Activated CD4-positive, CD25-positive, alpha-beta regulatory T cell (primary cell): ENCODE measurements around the gene ZNF324.
"Not testable (repeated sequence)": the region's sequence is repeated elsewhere in the genome, so short reads cannot be mapped to it uniquely, and the experiment has no call there.

Source experiments
- DNase-seq, 4 experiments: peaks; one replicate each; lab custom pipeline; 2025; lab: John Stamatoyannopoulos, UW

Gene ZNF324

DNA sequence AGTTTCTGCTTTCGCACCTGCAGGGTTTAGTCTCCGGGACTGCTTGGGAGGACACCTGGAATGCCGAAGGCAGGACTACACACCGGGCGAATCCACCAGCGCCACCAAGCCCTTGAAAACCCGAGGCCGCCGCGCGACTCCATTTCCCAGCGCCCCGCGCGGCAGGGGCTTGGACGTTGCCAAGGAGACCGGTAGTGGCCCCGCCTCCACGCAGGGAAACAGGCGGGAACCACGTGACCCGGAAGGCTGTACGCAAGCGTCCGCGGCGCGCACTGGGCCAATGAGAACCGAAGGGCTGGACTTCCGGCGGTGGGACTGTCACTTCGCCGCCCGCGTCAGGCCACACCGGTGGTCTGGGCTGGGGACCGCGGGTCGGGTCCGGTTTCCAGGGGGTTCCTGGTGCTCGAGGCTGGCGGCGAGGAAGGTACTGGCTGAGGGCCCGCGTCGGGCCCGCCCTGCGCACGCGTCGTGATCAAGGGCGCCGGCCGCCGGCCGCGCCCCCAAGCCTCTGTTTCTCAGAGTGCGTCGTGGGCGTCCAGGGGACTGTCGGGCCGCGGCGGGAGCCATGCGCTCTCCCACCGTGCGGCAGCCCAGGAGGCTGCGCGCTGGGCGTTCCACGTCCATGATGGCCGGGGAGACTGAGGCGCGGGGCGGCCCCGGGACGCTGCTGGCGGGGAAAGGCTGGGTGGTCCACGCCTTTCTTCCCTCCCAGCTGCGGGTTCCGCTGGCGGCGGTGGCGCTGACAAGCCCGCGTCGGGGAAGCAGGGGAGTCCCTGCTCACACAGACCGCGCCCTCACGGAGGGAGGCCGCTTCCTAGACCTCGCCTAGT is at the start of gene ZNF324:
Gene ZNF324 (plus strand): TSS at position 321 of the 830 bp plus-strand sequence. CDS start 2,106 bp downstream, outside the sequence.
- peak; percentile 92 to 96 (median 93) for DNase-seq

DNA sequence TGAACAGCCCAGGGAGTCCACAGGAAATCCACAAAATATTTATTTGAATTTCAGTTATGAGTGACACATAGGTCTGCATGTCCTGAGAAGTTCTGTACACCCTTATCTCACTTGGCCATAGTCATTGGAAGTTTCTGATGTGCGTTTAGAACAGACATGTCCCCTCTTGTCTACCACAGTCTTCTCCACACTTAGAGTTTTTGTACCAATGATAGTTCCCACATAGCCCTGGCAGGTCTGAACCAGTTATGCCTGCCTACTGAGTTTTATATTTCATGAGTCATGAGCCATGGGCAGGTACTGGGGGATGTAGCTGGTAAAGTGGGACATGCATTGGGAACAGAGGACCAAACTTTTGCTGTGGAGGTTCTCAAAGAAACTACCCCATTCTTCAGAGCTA is 38.3 kb upstream of the ZNF324 start:
- no peak for DNase-seq

DNA sequence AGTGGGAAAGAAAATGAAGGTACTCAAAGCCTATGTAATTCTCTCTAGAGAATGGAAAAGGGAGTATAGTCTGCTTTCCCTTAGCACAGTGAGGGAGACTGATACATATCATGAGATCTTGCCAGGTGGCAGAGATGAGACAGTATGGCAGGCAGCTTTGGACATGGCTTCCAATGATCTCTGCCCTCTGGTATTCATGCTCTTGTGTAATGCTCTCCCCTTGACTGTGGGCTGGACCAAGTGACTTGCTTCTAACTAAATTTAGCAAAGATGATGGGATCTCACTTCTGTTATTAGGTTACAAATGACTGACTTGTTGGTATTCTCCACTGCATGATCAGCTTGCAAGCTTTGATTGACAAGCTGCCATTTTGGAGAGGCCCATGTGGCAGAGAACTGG is 37.1 kb upstream of the ZNF324 start:
- no peak for DNase-seq

DNA sequence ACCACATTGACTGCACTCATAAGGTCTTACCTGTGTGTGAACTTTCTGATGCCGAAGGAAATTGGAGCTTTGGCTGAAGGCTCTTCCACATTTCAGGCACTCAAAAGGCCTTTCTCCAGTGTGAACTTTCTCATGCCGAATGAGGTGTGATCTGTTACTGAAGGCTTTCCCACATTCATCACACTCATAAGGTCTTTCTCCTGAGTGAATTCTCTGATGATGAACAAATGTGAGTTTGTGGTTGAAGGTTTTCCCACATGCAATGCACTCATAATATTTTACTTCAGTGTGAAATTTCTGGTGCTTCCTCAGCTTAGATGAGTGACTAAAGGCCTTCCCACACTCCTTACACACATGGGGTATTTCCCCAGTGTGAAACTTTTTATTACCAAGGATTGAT is 32.7 kb upstream of the ZNF324 start:
- DNase-seq, result no peak

DNA sequence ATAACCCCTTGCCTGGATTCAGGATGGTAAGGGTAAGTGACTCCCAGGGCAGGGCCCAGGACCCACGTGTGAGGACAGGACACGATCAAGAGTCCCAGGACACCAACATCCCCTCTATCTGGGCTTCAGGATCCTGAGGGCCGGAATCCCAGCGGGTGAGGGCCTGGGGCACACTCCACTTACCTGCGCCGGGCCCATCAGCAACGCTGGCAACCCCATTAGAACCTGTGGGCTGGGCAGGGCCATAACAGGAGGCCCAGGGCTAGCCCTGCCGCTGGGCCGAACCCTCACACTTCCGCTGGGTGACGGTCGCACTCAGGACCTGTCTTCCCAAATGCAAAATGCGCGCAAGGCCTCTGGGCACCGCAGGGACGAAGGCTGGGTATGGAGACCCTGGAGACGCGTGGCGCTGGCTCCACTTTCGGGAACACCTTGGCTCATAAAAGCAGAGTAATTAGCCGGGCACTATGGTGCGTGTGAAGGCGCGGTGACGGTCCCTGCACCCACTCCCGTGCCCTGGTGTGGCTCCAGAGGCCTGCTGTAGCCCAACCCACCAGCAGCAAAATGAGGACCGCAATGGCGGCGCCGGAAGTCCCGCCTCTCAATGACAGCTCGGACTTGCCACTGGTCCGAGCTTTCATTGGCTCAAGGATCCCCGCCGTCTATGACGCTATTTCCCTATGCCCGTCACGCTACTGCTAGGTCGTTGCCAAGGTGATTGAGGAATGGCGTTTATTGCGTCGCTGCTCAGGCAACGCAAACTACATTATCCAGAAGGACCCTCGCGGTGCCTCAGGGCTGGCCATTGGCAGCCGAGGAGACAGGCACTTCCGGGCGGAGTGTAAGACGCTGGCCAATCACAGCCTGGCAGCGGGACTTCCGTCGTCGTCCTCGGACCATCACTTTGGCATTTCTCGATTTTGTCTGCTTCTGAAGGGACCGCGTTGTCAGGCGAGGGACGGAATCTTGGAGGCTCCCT is 27.0 kb upstream of the ZNF324 start, which contains the start of gene ZNF132:
Gene ZNF132 (minus strand): TSS at position 578 of the 979 bp plus-strand sequence. CDS start 332 bp downstream, at position 246.
- DNase-seq, result peak; percentile 82 to 93 (median 89)

DNA sequence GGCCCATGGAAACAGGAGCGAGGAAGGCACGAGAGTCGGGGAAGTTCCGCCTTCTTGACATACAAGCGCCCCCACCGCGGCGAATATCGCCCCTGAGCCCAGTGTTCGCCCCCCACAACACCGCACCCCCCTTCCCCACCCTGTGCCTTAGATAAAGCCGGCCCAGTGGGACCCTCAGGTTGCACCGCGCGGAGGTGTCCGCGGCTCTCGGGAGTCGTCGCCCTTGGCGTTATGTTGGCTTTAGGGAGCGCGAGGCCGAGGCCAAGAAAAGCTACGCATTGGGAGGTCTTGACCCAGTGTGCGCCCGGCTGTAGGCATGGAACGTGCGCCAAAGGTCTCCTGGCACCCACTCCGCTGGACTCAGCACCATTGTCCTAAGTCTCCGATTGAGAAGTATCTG is 26.3 kb upstream of the ZNF324 start:
- DNase-seq, result no peak

DNA sequence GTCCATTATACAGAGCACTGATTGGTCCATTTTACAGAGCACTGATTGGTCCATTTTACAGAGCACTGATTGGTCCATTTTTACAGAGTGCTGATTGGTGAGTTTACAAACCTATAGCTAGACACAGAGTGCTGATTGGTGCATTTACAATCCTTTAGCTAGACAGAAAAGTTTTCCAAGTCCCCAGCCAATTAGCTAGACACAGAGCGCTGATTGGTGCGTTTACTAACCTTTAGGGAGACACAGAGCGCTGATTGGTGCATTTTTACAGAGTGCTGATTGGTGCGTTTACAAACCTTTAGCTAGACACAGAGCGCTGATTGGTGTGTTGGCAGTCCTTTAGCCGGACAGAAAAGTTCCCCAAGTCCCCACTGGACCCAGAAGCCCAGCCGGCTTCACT is 23.9 kb upstream of the ZNF324 start:
- not testable (repeated sequence) for DNase-seq

DNA sequence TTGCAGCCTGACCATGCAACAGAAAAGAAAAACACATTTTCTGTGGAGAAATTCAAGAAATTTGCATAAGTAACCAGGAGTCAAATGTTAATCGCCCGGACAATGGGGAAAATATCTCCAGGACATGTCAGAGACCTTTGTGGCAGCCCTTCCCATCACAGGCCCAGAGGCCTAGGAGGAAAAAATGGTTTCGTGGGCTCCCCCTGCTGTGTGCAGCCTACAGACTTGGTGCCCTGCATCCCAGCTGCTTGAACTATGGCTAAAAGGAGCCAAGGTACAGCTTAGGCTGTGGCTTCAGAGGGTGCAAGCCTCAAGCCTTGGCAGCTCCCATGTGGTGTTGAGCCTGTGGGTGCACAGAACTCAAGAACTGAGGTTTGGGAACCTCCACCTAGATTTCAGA is 18.0 kb upstream of the ZNF324 start:
- not testable (repeated sequence) for DNase-seq

DNA sequence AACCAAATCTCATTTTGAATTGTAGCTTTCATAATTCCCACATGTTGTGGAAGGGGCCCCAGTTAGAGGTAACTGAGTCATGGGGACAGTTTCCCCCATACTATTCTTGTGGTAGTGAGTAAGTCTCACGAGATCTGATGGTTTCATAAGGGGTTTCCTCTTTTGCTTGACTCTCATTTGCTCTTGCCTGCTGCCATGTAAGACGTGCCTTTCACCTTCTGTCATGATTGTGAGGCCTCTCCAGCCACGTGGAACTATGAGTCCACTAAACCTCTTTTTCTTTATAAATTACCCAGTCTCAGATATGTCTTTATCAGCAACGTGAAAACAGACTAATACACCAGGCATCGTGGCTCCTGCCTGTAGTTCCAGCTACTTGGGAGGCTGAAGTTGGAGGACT is 16.9 kb upstream of the ZNF324 start:
- DNase-seq, result not testable (repeated sequence)

DNA sequence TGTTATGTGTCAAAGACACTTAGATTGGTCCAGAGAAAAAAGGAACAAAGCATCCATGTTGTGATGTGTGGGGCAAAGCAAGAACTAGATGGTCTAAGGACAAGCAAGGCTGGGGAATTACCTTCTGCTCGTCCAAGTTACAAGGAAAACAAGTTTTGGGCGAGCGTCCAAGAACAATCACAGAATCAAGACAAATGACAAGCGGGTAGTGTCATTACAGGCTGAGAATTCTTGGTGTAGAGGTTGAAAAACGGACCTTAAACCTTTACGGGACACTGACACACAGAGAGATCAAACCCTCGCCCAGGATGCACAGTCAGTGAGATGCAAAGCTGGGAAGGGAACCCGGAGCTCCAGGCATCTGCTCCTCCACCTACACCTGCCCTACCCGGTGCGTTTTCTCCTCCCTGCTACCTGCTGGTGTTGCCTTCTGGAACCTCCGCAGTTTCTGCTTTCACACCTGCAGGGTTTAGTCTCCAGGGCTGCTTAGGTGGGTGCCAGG is 16.0 kb upstream of the ZNF324 start:
- no peak for DNase-seq

DNA sequence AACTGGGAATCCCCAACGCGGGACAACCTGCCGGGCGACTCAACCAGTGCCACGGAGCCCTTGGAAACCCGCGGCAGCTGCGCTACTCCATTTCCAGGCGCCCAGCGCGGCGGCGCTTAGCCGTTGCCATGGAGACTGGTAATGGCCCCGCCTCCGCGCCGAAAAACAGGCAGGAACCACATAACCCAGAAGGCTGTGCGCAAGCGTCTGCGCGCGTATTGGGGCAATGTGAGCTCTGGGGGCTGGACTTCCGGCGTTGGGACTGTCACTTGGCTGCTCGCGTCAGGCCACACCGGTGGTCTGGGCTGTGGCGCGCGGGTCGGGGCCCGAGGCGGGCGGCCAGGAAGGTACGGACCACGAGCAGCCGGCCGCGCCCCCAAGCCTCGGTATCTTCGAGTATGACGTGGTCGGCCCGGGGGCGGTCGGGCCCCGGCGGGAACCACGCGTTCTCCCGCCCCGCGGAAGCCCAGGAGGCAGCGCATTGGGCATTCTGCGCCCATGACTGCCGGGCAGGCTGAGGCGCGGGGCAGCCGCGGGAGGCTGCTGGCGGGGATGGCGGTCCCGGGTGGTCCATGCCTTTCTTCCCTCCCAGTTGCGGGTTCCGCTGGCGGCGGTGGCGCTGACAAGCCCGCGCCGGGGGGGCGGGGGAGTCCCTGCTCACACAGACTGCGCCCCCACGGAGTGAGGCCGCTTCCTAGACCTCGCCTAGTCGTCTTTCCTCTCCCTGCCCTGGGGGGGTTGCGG is 15.3 kb upstream of the ZNF324 start, which contains the start of gene ZNF324B:
Gene ZNF324B (plus strand): TSS at position 265 of the 744 bp plus-strand sequence. CDS start 2,080 bp downstream, outside the sequence.
- DNase-seq, result peak; percentile 92 to 95 (median 94)

DNA sequence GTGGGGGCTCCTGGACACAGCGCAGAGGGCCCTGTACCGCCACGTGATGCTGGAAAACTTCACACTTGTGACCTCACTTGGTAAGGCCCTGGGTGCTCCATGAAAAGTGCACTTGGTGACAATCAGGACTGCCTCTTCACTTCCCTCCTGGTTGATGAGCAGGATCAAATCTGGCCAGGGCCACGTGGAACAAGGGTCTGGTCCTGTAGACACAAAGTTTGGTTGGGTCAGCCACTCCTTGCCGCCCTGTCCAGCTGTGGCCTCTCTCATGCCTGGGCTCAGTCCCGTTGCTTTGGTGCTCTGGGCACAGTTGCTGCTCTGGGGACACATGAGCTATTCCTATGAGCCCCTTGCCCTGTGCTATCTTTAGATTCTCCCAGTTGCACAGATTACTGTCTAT is 13.1 kb upstream of the ZNF324 start:
- DNase-seq, result no peak

DNA sequence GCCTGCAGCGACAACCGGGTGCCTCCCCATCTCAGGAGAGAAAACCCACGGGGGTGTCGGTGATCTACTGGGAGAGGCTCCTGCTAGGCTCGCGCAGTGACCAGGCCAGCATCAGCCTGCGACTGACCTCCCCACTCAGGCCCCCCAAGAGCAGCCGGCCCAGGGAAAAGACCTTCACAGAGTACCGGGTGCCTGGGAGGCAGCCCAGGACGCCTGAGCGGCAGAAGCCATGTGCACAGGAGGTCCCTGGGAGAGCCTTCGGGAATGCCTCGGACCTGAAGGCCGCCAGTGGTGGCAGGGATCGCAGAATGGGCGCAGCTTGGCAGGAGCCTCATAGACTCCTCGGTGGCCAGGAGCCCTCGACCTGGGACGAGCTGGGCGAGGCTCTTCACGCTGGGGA is 11.6 kb upstream of the ZNF324 start:
- no peak for DNase-seq

DNA sequence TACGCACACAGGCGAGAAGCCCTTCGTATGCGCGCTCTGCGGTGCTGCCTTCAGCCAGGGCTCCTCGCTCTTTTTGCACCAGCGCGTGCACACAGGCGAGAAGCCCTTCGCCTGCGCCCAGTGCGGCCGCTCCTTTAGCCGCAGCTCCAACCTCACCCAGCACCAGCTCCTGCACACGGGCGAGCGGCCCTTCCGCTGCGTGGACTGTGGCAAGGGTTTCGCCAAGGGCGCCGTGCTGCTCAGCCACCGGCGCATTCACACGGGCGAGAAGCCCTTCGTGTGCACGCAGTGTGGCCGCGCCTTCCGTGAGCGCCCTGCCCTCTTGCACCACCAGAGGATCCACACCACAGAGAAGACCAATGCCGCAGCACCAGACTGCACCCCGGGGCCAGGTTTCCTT is 10.8 kb upstream of the ZNF324 start:
- no peak for DNase-seq

DNA sequence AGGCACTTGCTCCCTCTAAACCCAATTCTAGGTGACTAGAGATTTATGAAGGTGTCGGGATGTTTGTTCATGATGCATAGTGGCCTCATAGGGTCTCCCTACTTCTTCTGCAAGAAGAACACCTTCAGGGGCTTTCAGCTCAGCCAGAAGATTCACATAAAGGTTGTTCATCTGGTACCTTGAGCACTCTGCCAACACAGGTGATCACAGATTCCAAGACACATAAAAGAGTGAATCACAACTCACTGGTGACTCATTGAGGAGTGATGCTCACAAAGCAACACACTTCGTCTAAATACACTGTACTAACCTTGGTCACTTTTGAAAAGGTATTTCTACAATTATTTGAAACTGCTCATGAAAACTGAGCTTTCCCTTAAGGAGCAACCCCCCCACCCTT is 6.8 kb upstream of the ZNF324 start:
- DNase-seq, result no peak

DNA sequence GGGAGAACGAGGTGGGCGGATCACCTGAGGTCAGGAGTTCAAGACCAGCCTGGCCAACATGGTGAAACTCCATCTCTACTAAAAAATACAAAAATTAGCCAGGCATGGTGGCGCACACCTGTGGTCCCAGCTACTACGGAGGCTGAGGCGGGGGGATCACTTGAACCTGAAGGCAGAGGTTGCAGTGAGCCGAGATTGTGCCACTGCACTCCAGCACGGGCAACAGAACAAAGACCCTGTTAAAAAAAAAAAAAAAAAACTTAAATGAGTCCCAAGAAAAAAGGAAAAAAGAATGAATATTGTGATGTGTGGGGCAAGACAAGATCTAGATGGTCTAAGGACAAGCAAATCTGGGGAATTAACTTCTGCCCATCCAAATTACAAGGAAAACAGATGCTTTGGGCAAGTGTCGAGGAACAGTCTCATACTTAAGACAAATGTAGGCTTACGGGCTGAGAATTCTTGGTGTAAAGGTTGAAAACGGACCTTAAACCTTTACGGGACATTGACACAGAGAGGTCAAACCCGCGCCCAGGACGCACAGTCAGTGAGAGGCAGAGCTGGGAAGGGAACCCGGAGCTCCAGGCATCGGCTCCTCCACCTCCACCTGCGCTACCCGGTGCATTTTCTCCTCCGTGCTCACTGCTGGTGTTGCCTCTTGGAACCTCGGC is 656 bp upstream of the ZNF324 start:
- no peak for DNase-seq

DNA sequence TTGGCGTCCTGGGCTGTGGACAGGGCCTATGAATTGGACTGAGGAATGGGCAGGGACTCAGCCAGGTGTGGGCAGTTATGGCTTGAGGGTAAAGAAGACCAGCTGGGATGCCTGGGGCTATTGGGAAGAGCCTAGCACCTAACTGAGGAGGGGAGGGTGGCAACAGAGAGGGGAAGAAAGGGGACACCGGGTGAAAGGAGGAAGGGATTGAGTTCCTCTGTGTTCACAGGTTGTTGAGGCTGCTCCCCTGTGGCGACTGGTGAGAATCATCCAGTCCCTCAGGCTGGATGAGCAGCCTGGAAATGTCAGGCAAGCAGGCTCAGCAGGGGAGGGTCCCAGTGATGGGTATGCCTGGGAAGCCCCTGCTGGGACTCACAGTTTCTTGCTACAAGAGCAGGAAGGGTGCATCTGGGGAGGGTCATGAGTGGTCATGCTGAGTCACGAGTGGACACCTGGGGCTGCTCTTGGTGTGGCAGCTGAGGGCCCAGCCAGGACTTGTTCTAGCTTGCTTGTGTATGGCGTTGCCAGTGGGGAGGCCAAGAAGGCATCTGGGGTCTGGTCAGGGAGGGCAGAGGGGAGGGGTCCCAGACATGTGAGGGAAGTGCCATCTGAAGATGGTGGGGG is 1.4 kb downstream of the ZNF324 start:
- DNase-seq, result no peak

DNA sequence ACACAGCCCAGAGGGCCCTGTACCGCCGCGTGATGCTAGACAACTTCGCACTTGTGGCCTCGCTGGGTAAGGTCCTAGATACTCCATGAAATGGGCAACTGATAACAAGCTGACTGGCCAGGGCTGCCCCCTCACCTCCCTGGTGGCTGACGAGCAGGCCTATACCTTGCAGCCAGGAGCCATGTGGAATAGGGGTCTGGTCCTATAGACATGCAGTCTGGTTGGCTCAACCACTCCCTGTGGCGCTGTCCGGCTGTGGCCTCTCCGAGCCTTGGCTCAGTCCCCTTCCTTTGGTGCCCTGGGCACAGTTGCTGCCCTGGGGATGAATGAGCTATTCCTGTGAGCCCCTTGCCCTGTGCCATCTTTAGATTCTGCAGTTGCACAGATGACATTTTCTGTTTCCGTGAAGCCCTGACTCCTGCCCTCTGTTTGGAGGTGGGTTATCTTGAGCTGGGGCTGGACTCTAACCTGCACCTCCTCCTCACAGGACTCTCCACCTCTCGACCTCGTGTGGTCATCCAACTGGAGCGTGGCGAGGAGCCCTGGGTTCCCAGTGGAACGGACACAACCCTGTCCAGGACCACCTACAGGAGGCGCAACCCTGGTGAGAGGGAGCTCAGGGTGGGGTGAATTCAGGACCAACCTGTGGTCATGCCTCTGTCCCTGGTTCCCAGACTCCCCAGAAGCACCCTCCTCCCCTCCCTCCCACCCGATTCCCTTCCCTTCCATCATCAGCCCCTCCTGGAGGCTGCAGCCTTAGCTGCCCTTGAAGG is 2.5 kb downstream of the ZNF324 start:
- no peak for DNase-seq

DNA sequence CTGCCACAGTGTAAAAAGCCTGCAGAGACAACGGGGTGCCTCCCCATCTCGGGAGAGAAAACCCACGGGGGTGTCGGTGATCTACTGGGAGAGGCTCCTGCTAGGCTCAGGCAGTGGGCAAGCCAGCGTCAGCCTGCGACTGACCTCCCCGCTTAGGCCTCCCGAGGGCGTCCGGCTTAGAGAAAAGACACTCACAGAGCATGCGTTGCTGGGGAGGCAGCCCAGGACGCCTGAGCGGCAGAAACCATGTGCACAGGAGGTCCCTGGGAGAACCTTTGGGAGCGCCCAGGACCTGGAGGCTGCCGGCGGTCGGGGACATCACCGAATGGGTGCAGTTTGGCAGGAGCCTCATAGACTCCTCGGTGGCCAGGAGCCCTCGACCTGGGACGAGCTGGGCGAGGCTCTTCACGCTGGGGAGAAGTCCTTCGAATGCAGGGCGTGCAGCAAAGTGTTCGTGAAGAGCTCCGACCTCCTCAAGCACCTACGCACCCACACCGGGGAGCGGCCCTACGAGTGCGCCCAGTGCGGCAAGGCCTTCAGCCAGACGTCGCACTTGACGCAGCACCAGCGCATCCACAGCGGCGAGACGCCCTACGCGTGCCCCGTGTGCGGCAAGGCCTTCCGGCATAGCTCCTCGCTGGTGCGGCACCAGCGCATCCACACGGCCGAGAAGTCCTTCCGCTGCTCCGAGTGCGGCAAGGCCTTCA is 4.1 kb downstream of the ZNF324 start:
- not testable (repeated sequence) for DNase-seq
